ENCODE data around the gene ARHGEF40.

ARHGEF40 gene

GRCh38 chr14:21121122-21121521, 51.0 kb downstream of the ARHGEF40 start:
- DNase-seq (ENCODE audit: low spot score), result no peak

- no peak for DNase-seq (ENCODE audit: low spot score)
Measured at GRCh38 chr14:21123429-21123828, 53.3 kb downstream of the ARHGEF40 start.

- DNase-seq (ENCODE audit: low spot score), result peak; percentile 10
Measured at GRCh38 chr14:21133901-21134300, 63.8 kb downstream of the ARHGEF40 start.

- peak; percentile 49 for DNase-seq (ENCODE audit: low spot score)
Measured at GRCh38 chr14:21136024-21136423, 65.9 kb downstream of the ARHGEF40 start.
